HG03196 (cell line): ENCODE measurements around the gene TUFM.
"Not testable (repeated sequence)": the region's sequence is repeated elsewhere in the genome, so short reads cannot be mapped to it uniquely, and the experiment has no call there.

ENCODE experiments used
- ATAC-seq: cut with Tn5 transposase; IDR thresholded peaks from one replicate; pipeline ENCODE4 v1.9.1; 2021; ENCODE audit not compliant: unreplicated experiment

TUFM gene

DNA sequence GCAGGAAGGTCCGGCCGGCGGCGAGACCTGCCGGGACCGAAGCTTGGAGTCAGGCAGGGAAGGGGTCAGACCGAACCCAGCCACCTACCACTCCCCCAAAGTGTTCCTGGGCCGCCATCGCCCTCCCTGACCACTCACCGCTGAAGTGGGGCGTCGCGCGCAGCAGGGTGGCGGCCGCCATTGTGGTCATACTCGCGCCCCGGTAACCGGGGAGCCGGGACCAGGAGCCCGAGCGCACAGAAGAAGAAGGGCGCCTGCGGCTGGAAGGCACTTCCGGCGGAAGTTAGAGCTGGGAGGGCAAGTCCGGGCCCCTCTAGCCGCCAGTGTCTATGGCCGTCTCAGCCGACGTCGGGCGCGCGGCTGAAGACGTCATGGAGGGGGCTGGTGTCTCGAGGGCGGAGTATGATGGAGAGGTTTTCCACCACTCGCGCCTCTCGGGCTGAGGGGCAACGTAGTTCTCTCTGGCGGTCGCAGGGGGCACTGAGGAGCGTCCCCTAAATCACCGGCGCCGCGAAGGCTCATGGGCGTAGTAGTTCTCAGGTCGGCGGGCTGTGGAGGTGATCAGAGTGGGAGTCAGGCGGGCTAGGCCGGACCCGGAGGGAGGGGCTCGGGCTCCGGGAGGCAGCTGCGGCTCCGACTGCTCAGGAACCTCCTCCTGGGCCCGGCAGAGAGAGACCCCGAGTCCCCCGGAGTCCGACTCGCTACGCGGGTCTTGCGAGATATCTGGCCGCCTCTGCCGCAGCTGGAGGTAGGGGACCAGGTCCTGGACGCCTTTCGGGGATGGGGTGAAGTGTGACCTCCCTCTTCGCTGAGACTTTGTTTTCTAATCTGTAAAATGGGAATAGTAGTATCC, at the start of gene TUFM:
Gene TUFM (minus strand): TSS at position 269 of the 853 bp plus-strand sequence. CDS start 79 bp downstream, at position 190.
- peak; percentile 92 for ATAC-seq

DNA sequence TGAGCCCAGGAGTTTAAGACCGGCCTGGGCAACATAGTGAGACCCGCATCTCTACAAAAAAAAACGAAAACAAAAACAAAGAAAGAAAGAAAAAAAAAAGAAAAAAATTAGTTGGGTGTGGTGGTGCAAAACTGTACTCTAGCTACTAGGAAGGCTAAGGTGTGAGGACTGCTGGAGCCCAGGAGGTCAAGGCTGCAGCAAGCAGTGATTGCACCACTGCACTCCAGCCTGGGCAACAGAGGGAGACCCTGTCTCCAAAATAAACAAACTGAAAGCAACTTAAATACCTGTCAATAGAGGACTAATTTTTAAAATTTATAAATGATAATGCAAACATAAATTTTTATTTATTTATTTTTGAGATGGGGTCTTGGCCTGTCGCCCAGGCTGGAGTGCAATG, 49.5 kb upstream of the TUFM start:
- ATAC-seq: no peak

DNA sequence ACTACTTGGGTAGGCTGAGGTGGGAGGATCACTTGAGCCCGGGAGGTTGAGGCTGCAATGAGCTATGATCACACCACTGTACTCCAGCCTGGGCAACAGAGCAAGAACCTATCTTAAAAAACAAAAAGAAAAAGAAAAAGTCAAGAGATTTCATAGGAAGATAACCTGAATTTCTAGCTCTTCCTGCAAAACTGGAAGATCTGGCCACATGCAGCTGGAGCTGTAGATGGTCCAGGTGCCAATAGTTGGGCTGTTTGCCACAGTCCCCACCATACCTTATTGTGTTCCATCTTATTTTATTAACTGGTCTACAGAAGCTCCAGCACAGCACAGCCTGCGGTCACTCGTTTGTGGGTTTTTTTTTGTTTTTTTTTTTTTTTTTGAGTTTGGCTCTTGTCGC, 47.1 kb upstream of the TUFM start:
- no peak for ATAC-seq

DNA sequence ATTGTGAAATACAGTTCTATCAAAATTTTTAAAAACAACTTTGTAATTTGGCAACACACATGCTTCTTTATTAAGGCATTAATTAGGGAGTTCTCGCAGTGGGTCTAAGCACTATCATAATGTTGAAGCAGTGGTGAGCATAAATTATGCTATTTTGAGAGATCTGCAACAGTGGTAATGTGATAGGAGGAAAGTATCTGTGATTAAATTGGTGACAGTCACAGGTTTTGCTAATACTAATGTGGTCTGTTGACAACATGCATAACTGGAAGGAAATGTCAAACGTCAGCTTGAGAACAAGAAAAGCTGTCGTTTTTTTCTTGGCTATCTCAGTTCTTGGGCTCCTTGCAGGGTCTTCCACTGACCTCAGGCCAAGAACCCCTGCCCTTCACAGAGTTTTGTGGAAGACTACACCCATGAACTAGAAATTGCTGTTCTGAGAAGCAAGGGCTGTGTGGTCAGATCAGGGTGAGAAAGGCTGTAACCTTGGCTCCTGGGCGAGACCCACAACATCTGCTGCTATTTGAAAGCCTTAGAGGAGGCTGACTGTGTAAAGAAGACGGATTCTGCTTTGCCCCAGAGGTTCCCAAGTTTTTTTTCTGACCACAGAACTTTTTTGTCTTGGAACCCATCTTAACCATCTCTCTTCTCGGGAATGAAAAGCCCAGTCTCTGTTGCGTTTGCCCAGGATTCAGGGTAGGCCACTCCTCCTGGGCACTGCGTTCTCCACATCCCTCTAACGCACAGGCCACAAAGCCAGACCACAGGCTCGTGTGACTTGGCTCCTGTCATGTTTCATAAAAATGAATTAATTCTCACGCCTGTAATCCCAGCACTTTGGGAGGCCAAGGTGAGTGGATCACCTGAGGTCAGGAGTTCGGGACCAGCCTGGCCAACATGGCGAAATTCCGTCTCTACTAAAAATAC, 46.1 kb upstream of the TUFM start:
- no peak for ATAC-seq

DNA sequence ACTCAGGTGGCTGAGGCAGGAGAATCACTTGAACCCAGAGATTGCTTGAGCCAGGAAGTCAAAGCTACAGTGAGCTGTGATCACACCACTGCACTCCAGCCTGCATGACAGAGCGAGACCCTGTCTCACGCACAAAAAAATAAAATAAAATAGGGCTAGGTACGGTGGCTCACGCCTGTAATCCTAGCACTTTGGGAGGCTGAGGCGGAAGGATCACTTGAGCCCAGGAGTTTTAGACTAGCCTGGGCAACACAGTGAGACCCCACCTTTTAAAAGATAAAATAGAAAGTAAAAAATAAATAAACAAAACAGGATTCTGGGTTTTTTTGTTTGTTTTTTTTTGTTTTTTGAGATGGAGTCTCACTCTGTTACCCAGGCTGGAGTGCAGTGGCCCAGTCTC, 44.2 kb upstream of the TUFM start:
- ATAC-seq: not testable (repeated sequence)

DNA sequence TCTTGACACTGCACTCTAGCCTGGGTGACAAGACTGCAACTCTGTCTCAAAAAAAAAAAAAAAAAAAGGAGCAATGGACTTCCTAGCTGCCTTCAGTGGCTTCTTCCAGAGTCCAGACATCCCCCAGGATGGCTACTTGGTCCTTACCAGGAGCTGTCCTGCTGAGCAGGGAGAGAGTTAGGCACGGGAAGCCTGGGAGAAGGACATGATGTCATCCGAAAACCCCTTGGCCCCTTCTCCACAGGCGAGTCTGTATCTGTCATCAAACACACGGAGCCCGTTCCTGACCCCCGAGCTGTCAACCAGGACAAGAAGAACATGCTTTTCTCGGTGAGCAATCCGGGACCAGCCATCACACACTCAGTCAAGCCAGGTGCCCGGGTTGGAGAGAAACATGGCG, 40.8 kb upstream of the TUFM start:
- ATAC-seq: no peak

DNA sequence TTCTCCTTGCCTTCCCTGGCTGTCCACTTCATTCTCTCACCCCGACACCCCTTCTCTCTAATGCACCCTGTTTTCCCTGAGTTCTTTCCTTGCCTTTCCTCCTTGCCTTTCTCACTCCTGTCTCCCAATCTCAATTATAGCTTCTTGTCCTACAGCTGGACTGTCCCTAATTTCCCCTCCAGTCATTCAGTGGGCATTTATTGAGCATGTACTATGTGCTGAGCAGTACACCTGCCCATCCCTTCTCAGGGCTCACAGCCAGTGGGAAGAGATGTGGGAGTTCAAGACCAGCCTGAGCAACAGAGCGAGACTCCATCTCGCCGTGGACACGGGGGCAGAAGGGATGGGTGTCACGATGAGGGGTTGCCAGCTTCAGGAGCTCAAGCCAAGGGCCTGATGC, 37.9 kb upstream of the TUFM start:
- ATAC-seq: no peak

DNA sequence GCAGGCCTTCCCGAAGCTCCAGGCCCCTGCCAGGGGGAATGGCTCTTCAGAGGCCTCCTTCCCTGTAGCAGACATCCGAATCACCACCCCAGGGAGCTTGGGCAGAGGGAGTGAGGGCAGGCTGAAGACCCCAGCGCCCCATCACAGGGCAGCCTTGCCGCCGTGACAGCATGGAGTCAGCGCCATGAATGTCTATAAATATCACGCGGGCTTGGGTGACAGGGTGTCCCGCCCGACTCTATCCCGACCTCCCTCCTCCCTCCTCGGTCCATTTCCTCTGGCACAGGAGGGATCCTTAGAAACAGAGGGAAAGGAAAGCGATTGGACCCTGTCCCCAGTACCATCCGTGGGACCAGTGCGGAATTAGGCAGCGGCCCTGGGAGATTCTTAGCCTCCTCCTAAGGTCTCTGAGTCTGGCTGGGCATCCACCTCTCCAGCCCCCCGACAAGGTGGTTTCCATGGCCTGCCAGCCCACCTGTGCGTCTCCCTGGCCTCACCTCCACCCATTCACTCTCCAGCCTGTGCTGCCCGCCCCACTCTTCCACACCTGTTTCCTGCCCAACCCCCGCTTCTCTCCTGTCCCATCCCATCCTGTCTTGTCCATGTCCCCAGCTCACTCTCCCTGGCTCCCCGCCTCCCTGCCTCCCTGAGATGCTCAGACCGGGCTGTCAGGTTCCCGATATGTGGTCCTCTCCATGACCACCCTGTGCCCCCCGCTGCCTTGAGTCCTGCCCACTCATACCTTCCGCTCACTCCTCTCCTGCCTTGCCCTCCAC, 37.3 kb upstream of the TUFM start:
- ATAC-seq: no peak

DNA sequence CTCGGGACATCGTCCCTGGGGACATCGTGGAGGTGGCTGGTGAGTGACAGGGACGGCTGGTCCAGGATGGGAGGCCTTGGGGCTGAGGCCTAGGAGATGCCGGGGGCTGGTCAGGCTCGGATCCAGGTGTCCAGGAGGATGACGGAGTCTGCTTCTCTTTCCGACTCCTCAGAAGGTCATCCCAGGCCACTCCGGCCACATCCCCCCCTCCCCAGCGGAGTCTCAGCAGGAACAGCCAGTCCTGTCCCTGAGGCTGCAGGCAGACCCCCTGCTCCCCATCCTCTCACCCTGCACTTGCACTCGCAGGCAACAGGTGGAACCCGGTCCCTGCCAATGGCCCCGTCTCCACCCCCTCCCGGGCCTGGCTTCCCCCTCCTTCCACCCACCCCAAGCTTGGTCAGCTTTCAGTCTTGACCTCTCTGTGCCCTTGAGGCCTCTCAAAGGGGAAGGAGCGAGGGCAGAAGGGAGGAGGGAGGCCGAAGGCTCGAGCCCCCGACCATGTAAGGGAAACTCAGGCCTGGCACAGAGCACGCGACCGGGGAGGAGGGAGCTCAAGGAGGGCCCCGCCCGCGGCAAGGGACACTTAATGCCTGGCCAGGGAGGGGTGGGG, 36.5 kb upstream of the TUFM start:
- no peak for ATAC-seq

DNA sequence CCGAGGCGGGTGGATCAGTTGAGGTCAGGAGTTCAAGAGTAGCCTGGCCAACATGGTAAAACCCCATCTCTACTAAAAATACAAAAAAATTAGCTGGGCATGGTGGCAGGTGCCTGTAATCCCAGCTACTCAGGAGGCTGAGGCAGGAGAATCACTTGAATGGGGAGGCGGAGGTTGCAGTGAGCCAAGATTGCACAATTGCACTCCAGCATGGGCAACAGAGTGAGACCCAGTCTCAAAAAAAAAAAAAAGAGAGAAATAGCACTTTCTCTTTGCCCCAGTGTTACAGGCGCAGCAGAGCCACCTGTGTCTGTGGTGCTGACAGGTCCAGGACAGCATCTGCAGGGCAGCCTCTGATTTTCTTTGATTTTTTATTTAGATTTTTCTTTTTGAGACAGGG, 35.4 kb upstream of the TUFM start:
- ATAC-seq: not testable (repeated sequence)

DNA sequence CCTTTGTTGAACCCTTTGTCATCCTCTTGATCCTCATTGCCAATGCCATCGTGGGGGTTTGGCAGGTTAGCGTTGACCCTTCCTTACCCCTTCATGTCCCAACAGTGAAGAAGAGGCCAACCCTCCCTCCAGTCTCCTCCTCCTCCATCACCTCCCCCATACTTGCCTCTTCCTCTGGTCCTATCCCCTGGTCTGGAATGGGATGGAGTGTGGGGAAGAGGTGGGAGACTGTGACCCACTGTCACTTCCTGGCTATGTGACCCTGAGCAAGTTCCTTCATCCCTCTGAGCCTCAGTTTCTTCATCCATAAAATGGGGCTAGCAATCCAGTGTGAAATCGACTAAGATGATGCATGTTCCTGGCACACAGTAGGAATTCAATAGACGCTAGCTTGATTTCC, 34.8 kb upstream of the TUFM start:
- no peak for ATAC-seq

DNA sequence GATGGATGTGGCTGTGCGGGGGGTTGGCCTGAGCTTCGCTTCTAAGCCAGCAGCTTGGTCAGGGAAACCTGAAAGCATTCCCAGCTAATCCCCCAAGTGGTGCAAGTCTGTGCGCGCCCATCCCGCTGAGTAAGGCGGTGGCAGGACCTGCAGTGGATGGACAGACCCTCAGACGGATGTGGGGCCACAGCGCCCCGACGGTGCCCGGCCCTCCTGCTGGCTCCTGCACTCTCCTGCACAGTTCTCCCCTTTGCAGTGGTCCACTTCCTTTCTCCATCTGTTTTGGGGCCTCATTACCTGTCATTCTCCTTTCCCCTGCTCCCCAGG, 34.4 kb upstream of the TUFM start:
- ATAC-seq: no peak

DNA sequence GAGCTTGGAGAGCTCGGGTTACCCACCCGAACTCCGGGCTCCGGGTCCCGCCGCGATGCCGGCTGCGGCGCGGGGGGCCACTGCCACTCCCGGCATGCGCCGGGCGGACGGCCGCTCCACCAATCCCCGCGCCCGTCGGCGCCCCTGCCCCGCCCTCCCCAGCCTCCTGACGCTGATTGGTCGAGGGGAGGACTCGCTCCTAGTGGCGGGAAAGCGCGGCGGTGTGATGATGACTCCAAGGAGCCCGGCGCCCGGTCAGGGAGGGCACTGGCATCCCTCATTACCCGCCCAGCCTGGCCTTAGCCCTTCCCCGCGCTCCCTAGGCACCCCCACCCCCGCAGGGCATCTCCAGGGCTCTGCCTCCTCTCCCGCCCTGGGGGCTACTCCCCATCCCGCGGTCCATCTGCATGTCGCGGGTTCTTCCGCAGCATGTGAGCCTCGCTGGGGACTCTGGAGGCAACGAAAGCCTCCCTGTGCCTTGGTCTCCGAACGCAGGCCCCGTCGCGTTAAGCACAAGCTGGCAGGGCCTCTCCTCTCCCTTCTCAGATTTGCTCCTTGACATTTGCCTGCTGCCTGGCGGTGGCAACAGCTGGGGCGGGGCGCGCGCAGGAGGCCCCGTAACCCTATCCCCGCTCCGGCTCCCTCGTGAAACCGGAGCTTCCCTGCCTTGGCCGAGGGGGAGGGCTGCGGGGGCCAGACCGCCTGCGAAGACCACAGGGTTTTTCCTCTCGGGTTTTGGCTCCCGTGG, 33.9 kb upstream of the TUFM start:
- ATAC-seq: peak; percentile 69

DNA sequence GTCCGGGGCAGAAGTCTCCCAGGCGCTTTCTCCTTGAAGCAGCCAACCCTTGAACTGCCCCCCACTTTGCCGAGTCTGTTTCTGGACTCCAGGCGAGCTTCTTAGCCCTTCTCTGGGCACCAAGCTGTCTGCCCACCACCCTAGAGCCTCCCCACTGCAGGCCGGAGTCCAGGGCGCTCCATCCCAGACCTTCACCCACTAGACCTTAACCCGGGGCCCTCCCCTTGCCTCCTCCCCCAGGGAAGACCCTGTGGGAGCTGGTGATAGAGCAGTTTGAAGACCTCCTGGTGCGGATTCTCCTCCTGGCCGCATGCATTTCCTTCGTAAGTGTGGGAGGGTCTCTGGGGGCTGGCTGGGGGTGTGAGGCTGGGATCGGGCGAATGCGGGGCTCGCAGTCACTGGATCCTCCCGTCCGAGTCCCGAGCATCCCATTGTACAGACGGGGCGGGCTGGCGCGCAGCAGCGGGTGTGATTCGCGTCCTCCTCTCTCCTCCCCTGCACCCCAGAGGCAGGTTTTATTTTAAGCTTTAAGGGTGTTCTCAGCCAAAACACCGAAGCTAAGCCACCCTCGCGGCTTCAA, 33.2 kb upstream of the TUFM start:
- ATAC-seq: peak; percentile 27

DNA sequence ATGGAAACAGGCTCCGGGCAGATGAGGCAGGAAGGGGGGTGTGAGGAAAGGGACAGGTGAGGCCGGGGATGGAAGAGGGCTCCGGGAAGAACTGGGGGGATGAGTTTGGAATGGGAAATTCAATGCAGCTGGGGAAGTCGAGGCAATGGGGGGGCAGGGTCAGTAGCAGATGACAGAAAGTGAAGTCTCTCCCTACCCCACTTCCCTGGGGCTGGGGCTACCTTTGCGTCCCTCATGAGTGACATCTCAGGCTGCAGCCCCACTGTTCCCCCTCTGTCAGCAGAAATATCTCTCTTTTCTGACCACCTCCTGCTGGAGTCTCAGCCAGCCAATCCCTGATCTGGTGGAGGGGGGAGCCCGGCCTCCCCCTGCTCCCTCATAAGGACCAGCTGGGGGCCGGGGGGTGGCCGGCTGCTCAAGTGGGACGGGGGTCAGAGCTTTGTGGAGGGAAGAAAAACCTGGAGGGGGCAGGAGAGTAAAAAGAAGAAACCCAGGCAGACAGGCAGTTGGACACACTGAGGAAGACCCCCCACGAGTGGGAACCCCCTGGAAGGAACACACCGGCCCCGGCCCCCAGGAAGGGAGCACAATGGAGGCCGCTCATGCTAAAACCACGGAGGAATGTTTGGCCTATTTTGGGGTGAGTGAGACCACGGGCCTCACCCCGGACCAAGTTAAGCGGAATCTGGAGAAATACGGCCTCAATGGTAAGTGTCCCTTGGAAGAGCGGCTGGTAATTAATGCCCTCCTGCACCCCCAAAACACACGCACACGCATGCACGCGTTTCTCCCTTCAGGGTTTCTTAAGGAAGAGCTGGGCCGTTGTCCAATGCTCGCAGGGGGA, 32.2 kb upstream of the TUFM start, which contains the start of gene ATP2A1:
Gene ATP2A1 (plus strand): TSS at position 406 of the 844 bp plus-strand sequence. CDS start 184 bp downstream, at position 590.
- ATAC-seq: no peak

DNA sequence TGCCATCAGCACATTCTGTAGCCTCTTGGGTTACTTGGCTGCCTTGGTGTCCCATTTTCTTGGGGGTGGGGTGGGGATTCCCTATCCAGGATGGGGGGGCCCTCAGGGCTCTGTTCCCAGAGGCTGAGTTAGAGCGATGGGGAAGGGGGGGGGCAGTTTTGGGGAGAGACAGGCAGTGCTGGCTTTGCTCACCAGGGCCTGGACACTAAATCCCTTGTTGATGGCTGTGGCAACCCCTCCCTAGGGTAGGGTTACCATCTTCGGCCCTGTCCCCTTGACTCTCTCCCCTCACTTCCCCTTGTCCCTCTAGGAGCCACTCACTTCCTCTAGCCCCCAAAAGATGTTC, 31.5 kb upstream of the TUFM start:
- ATAC-seq: no peak

DNA sequence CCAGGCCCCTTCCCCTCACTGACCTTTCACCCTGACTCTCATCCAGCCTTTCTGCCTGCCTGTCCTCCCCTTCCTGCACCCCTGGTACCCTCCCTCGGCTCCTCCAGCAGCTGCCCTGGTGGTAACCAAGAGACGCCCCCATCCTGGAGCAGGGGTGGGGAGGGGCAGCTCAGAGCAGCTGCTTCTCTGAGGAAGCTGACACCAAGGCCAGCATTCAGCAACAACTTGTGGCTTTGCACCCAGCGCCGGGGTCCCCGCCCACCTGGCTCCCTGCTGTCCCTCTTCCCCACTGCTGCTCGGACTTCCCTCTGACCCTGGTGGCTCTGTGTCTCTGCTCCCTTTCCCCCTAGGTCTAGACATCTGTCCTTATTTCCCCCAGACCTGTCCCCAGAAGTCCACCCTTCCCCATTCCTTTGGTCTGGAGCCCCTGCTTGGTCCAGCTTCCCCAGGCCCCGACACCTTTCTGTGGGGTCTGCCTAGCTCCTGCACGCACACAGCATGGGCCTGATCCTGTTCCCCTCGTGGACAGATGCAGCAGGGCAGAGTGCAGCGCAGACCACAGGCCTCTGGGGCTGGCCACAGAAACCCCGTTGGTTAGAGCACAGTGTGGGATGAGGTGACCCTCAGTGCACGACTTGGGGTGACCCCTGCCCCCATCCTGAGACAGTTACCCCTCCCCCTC, 31.0 kb upstream of the TUFM start:
- no peak for ATAC-seq

DNA sequence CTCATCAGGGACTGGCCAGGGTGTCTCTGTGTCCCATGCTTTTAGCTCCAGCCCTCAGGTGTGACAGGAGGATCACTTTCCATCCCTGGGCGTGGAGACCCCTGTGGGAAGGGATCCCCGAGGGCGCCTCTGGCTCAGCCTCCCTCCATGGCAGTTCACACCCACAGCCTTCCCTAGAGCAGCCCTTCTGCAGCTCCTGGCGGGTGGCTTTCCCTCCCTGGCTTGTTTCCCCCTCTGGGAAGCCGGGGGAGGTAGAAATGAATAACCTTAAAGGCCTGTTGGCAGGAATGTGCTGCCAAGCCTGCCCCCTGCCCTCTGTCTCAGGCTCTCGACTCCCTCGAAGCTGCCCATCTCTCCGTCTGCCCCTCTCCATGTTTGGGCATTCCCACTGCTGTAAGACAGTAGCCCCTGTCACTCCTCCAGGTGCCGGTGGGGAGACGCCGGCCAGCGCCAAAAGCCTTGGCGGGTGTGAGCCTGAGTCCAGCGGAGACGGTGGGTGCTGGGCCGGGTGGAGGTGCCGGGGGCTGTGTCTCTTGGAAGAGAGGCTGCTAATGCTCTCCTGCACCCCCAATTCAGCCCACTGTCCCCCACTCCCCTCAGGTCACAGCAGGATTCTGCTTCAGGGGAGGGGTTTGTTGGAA, 30.0 kb upstream of the TUFM start:
- no peak for ATAC-seq
